ENCODE measurements around the gene LPP. TPM values are rescaled to one million over a fixed set of nuclear protein-coding genes. Genes with fewer than 3 reads are reported as not detected.

Gene LPP
- total RNA-seq, 1 experiment from 2014 or later: 54.0 TPM

DNA sequence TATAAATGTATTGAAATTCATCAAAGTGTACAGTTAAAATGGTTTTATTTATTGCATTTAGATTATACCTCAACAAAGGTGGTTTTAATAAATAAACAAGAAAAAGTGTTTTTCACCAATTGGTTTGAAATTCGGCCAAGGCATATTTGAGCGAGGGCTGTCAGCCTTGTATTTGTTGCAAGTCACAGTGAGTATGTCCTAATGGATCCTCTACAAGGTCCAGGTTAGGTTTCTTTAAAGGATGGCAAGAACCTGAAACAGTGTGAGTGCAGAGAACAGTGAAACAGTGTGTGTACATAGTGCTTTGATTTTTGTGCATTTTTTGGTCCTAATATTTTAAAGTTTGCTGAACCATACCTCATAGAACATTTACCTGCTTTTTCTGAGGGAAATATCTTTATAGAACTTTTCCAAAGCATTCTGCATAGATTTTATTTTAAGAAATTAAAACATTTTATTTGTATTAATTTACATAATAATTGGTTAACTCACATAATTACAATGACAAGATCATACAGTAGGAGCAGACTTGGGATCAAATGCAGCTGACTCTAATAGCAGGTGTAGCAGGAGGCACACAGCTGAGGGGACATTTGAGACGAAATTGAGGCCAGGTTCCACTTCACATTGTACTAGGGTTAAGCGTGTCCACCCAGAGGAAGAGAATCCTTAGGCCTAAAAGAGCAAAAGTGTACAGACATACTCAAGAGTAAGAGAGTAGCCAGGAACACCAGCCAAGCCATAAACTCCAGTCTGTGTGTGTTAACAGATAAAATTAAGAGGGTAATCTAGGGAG, 589.0 kb downstream of the LPP start:
- intact Hi-C loops (cut with micrococcal nuclease): no loop called here
- CTCF ChIA-PET: no interaction called here
- RAD21 ChIA-PET (ENCODE audit: low non-redundant PET in 1 of 2, low total read pairs in 2 of 2, uncharacterized antibody in 2 of 2, unreplicated experiment in 2 of 2): no interaction called here
- no peaks in the 10 kb centered on the region for H3K79me2 ChIP-seq (ENCODE audit: insufficient read depth, low read length)
- ATAC-seq (no peak), DNase-seq (ENCODE audit: low read depth, low spot score) (no peak)
- POLR2A ChIA-PET: no interaction called here
- no peak overlapping the region for H3K4me3 ChIP-seq (replicated peaks in 1 of 2; ENCODE audit: low read depth in 1 of 2, low read length in 2 of 2)
- H3K9me3 ChIP-seq (ENCODE audit: control insufficient read depth in 1 of 2, insufficient read depth in 1 of 2, low read depth in 1 of 2, low read length in 2 of 2): no peaks in the 10 kb centered on the region
- TF ChIP-seq FOSL1 (IDR thresholded peaks at IDR 0.05; ENCODE audit: low read depth) (no peak), ELF1 (IDR thresholded peaks at IDR 0.05; ENCODE audit: borderline replicate concordance, low read depth) (no peak), SP1 (IDR thresholded peaks at IDR 0.05; ENCODE audit: low read depth) (no peak), EZH2 (IDR thresholded peaks at IDR 0.05) (no peak), EGR1 (IDR thresholded peaks at IDR 0.05; ENCODE audit: low read depth) (no peak), ZNF274 (IDR thresholded peaks at IDR 0.05; ENCODE audit: low read depth, low read length) (no peak), RAD21 (IDR thresholded peaks at IDR 0.05; ENCODE audit: low read depth) (no peak), CBX3 (IDR thresholded peaks at IDR 0.05; ENCODE audit: low read depth) (no peak), TCF7L2 (IDR thresholded peaks at IDR 0.05; ENCODE audit: borderline replicate concordance, extremely low read depth, insufficient read depth, insufficient read length) (no peak), POLR2AphosphoS5 (IDR thresholded peaks at IDR 0.05; ENCODE audit: low read depth, low read length) (no peak), YY1 (IDR thresholded peaks at IDR 0.05; ENCODE audit: extremely low read depth, insufficient replicate concordance, low read depth, low read length) (no peak)
- TF ChIP-seq, protein P1, sequence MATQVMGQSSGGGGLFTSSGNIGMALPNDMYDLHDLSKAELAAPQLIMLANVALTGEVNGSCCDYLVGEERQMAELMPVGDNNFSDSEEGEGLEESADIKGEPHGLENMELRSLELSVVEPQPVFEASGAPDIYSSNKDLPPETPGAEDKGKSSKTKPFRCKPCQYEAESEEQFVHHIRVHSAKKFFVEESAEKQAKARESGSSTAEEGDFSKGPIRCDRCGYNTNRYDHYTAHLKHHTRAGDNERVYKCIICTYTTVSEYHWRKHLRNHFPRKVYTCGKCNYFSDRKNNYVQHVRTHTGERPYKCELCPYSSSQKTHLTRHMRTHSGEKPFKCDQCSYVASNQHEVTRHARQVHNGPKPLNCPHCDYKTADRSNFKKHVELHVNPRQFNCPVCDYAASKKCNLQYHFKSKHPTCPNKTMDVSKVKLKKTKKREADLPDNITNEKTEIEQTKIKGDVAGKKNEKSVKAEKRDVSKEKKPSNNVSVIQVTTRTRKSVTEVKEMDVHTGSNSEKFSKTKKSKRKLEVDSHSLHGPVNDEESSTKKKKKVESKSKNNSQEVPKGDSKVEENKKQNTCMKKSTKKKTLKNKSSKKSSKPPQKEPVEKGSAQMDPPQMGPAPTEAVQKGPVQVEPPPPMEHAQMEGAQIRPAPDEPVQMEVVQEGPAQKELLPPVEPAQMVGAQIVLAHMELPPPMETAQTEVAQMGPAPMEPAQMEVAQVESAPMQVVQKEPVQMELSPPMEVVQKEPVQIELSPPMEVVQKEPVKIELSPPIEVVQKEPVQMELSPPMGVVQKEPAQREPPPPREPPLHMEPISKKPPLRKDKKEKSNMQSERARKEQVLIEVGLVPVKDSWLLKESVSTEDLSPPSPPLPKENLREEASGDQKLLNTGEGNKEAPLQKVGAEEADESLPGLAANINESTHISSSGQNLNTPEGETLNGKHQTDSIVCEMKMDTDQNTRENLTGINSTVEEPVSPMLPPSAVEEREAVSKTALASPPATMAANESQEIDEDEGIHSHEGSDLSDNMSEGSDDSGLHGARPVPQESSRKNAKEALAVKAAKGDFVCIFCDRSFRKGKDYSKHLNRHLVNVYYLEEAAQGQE (IDR thresholded peaks at IDR 0.05; ENCODE audit: low read depth): no peak
- TF ChIP-seq, protein P2, sequence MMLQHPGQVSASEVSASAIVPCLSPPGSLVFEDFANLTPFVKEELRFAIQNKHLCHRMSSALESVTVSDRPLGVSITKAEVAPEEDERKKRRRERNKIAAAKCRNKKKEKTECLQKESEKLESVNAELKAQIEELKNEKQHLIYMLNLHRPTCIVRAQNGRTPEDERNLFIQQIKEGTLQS (IDR thresholded peaks at IDR 0.05): no peak
- TF ChIP-seq, protein P3, sequence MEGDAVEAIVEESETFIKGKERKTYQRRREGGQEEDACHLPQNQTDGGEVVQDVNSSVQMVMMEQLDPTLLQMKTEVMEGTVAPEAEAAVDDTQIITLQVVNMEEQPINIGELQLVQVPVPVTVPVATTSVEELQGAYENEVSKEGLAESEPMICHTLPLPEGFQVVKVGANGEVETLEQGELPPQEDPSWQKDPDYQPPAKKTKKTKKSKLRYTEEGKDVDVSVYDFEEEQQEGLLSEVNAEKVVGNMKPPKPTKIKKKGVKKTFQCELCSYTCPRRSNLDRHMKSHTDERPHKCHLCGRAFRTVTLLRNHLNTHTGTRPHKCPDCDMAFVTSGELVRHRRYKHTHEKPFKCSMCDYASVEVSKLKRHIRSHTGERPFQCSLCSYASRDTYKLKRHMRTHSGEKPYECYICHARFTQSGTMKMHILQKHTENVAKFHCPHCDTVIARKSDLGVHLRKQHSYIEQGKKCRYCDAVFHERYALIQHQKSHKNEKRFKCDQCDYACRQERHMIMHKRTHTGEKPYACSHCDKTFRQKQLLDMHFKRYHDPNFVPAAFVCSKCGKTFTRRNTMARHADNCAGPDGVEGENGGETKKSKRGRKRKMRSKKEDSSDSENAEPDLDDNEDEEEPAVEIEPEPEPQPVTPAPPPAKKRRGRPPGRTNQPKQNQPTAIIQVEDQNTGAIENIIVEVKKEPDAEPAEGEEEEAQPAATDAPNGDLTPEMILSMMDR (IDR thresholded peaks at IDR 0.05 in 2 of 3, conservative IDR thresholded peaks at IDR 0.05 in 1 of 3; ENCODE audit: borderline replicate concordance in 1 of 3, insufficient read depth in 1 of 3, low read depth in 2 of 3, low read length in 2 of 3): no peak
- H3K4me1 ChIP-seq (ENCODE audit: control insufficient read depth in 1 of 2, insufficient read depth in 2 of 2, low read length in 2 of 2): no peaks in the 10 kb centered on the region
- H3K9me2 ChIP-seq (ENCODE audit: insufficient read depth): no peaks in the 10 kb centered on the region
- H3K36me3 ChIP-seq (ENCODE audit: control insufficient read depth in 1 of 2, insufficient read depth in 2 of 2, low read length in 2 of 2): no peaks in the 10 kb centered on the region
- no peak overlapping the region for H3K4me2 ChIP-seq (ENCODE audit: low read length)
- H2AFZ ChIP-seq (ENCODE audit: low read depth, low read length, poor library complexity, severe bottlenecking): no peak overlapping the region
- no peaks in the 10 kb centered on the region for H3K27me3 ChIP-seq (ENCODE audit: insufficient read depth, low read length)
- no peaks in the 10 kb centered on the region for H4K20me1 ChIP-seq (ENCODE audit: insufficient read depth)
- H3K27ac ChIP-seq (ENCODE audit: low read depth, low read length): no peak overlapping the region
- no peak overlapping the region for H3K9ac ChIP-seq (ENCODE audit: low read length)
- no TSS peak for BruUV-seq (replicated peaks)
